HL-60 (cell line): Measurements from ENCODE around the gene SRPK2.

ENCODE experiments used
- DNase-seq, 2 experiments: peaks; one replicate each; pipeline ENCODE4 v3.0.0-alpha.2; 2010 to 2020; ENCODE audit warnings: low read depth in 1 of 2, low spot score in 1 of 2
- H3K27ac ChIP-seq: fragments of 250-450 bp; sonication (Bioruptor Pico); replicated peaks from 2 replicates; pipeline ENCODE4 v1.5.1; 2020; ENCODE audit warnings: mild to moderate bottlenecking, moderate library complexity
- H3K27me3 ChIP-seq: fragments of 250-450 bp; sonication (Bioruptor Pico); 2 replicates; pipeline ENCODE4 v1.5.1; 2021; ENCODE audit warnings: mild to moderate bottlenecking, moderate library complexity; ENCODE audit not compliant: insufficient read depth, poor library complexity, severe bottlenecking
- H3K4me3 ChIP-seq: replicated peaks from 2 replicates; pipeline ENCODE4 v1.5.1; 2011; ENCODE audit warnings: mild to moderate bottlenecking, control low read depth, low read length; ENCODE audit not compliant: insufficient read depth
- CTCF ChIP-seq: IDR thresholded peaks from one replicate; pipeline ENCODE4 v1.5.1; 2011; ENCODE audit warnings: low read length, control low read depth, inconsistent platforms; ENCODE audit not compliant: insufficient read depth
- GABPA ChIP-seq: IDR thresholded peaks from 2 replicates; pipeline ENCODE4 v1.6.1; 2012; ENCODE audit warnings: low read depth
- POLR2AphosphoS5 ChIP-seq: IDR thresholded peaks from 2 replicates; pipeline ENCODE4 v1.6.1; 2012; ENCODE audit warnings: low read depth
- REST ChIP-seq: IDR thresholded peaks from 2 replicates; pipeline ENCODE4 v1.6.1; 2012; ENCODE audit warnings: low read depth; ENCODE audit not compliant: insufficient replicate concordance
- SPI1 ChIP-seq: IDR thresholded peaks from 2 replicates; pipeline ENCODE4 v1.6.1; 2012; ENCODE audit warnings: low read depth, mild to moderate bottlenecking, borderline replicate concordance

The SRPK2 gene

GRCh38 chr7:105209870-105210269, 178.9 kb downstream of the SRPK2 start:
- DNase-seq, result no peak
- Histone ChIP-seq H3K27me3 (no peaks in the 10 kb centered on the region), H3K27ac (no peak overlapping the region), H3K4me3 (no peak overlapping the region)
- no peak for TF ChIP-seq GABPA
- no peak for TF ChIP-seq REST
- TF ChIP-seq SPI1, result no peak
- TF ChIP-seq POLR2AphosphoS5, result no peak
- TF ChIP-seq CTCF, result no peak

- TF ChIP-seq CTCF (no peak), POLR2AphosphoS5 (no peak), SPI1 (no peak), REST (no peak), GABPA (no peak)
- Histone ChIP-seq H3K27ac (no peak overlapping the region), H3K27me3 (no peaks in the 10 kb centered on the region), H3K4me3 (no peak overlapping the region)
- no peak for DNase-seq
These were observed 179.3 kb downstream of the SRPK2 start for GRCh38 chr7:105209433-105209832.

DNA sequence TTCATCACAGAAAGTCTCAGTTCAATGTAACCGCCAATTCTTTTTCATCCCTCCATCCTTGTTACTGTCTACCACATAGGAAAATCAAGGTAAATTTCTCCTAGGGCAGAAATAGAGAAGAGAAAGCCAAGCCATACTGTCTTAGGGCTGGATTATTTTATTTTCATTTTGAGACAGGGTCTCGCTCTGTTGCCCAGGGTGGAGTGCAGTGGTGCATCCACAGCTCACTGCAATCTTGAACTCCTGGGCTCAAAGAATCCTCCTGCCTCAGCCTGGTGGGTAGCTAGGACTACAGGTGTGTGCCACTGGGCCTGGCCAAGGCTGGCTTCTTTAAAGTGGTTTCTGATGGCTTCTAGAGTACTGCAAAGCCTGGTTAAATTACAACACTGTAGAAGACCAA, 181.7 kb downstream of the SRPK2 start:
- H3K27me3 ChIP-seq, result no peaks in the 10 kb centered on the region
- H3K4me3 ChIP-seq, result no peak overlapping the region
- H3K27ac ChIP-seq, result no peak overlapping the region
- no peak for DNase-seq
- no peak for TF ChIP-seq GABPA
- TF ChIP-seq POLR2AphosphoS5, result no peak
- no peak for TF ChIP-seq REST
- no peak for TF ChIP-seq CTCF
- TF ChIP-seq SPI1, result no peak
